NCI-H446 (cell line): ENCODE data around the gene NR4A1.

Source experiments
- DNase-seq, 2 experiments: peaks; one replicate each; lab custom pipeline; 2025; lab: John Stamatoyannopoulos, UW

Gene NR4A1

GRCh38 chr12:52050758-52051541, at the start of gene NR4A1:
Gene NR4A1 (plus strand): TSS chr12:52051442. CDS start chr12:52054329, 2,887 bp downstream.
- peak; percentile 74 to 89 for DNase-seq

GRCh38 chr12:52003016-52003550, 48.2 kb upstream of the NR4A1 start:
- DNase-seq: no peak

- no peak for DNase-seq
These were observed 47.7 kb upstream of the NR4A1 start for GRCh38 chr12:52003591-52003990.

GRCh38 chr12:52004042-52004648, 47.1 kb upstream of the NR4A1 start:
- peak in 1 of 2 experiments; percentile 19 for DNase-seq

GRCh38 chr12:52005218-52005902, 45.9 kb upstream of the NR4A1 start:
- no peak for DNase-seq

- DNase-seq: no peak
These were observed 45.1 kb upstream of the NR4A1 start for GRCh38 chr12:52005903-52006703.

GRCh38 chr12:52006726-52007157, 44.5 kb upstream of the NR4A1 start, which contains the start of gene TAMALIN:
Gene TAMALIN (plus strand): TSS chr12:52006946. CDS start chr12:52007020, 74 bp downstream.
- DNase-seq: no peak

- DNase-seq: no peak
These were observed 43.9 kb upstream of the NR4A1 start for GRCh38 chr12:52007158-52007921.

GRCh38 chr12:52007982-52008510, 43.2 kb upstream of the NR4A1 start:
- no peak for DNase-seq

- DNase-seq: no peak
These were observed 42.0 kb upstream of the NR4A1 start for GRCh38 chr12:52009081-52009751.

GRCh38 chr12:52010152-52010622, 41.1 kb upstream of the NR4A1 start:
- no peak for DNase-seq

- peak; percentile 12 to 17 for DNase-seq
These were observed 40.3 kb upstream of the NR4A1 start for GRCh38 chr12:52010692-52011601.

GRCh38 chr12:52011602-52012214, 39.5 kb upstream of the NR4A1 start:
- no peak for DNase-seq

- DNase-seq: no peak
These were observed 37.5 kb upstream of the NR4A1 start for GRCh38 chr12:52013626-52014310.

GRCh38 chr12:52014567-52015530, 36.4 kb upstream of the NR4A1 start:
- no peak for DNase-seq

- no peak for DNase-seq
These were observed 35.7 kb upstream of the NR4A1 start for GRCh38 chr12:52015532-52016041.
